KG1 (cell line): ENCODE measurements around the gene MAGEB4.

Experiments used
- DNase-seq: peaks from one replicate; lab custom pipeline; 2025; lab: John Stamatoyannopoulos, UW

Gene MAGEB4

GRCh38 chrX:30283456-30284200 lies 41.8 kb downstream of the MAGEB4 start:
- DNase-seq, result no peak
